HEK293T (cell line): Measurements from ENCODE around the gene SARM1.

Experiments
- CTCF ChIA-PET: fragments of 350-600 bp; formaldehyde crosslinking; extraction: SDS; loops from one replicate; lab custom pipeline; 2021; ENCODE audit warnings: antibody characterized with exemption, inconsistent platforms; lab: Yijun Ruan, JAX
- POLR2A ChIA-PET: fragments of 350-600 bp; formaldehyde crosslinking; extraction: SDS; loops from one replicate; lab custom pipeline; 2020; ENCODE audit warnings: antibody characterized with exemption, inconsistent platforms; lab: Yijun Ruan, JAX
- DNase-seq: peaks from one replicate; pipeline ENCODE4 v3.0.0; 2012; ENCODE audit warnings: mixed read lengths; ENCODE audit errors: extremely low spot score
- ARNT ChIP-seq: fragments of 450-650 bp; IDR thresholded peaks from 2 replicates; pipeline ENCODE4 v1.6.1; 2017; ENCODE audit warnings: mild to moderate bottlenecking
- BHLHE40 ChIP-seq: fragments of 450-650 bp; IDR thresholded peaks from 2 replicates; pipeline ENCODE4 v1.6.1; 2016; ENCODE audit warnings: mild to moderate bottlenecking, moderate library complexity, borderline replicate concordance
- CTBP1 ChIP-seq: fragments of 450-650 bp; IDR thresholded peaks from 2 replicates; pipeline ENCODE4 v1.6.1; 2016; ENCODE audit warnings: borderline replicate concordance
- ELF4 ChIP-seq: fragments of 450-650 bp; IDR thresholded peaks from 2 replicates; pipeline ENCODE4 v1.6.1; 2017; ENCODE audit warnings: antibody characterized with exemption
- FOXA1 ChIP-seq: fragments of 450-650 bp; IDR thresholded peaks from 2 replicates; pipeline ENCODE4 v1.6.1; 2016; ENCODE audit warnings: mild to moderate bottlenecking
- FOXK2 ChIP-seq: fragments of 450-650 bp; IDR thresholded peaks from 2 replicates; pipeline ENCODE4 v1.6.1; 2016; ENCODE audit warnings: mild to moderate bottlenecking
- FOXM1 ChIP-seq: fragments of 450-650 bp; IDR thresholded peaks from 2 replicates; pipeline ENCODE4 v1.6.1; 2017; ENCODE audit warnings: mild to moderate bottlenecking, borderline replicate concordance
- HDGF ChIP-seq: fragments of 450-650 bp; IDR thresholded peaks from 2 replicates; pipeline ENCODE4 v1.6.1; 2017; ENCODE audit warnings: antibody characterized with exemption, borderline replicate concordance
- L3MBTL2 ChIP-seq: fragments of 450-650 bp; conservative IDR thresholded peaks from 2 replicates; pipeline ENCODE4 v1.6.1; 2016; ENCODE audit warnings: mild to moderate bottlenecking
- LEF1 ChIP-seq: fragments of 450-650 bp; IDR thresholded peaks from 2 replicates; pipeline ENCODE4 v1.6.1; 2017; ENCODE audit warnings: mild to moderate bottlenecking, borderline replicate concordance
- NFRKB ChIP-seq: fragments of 450-650 bp; IDR thresholded peaks from 2 replicates; pipeline ENCODE4 v1.6.1; 2016; ENCODE audit warnings: mild to moderate bottlenecking, moderate library complexity
- PKNOX1 ChIP-seq: fragments of 450-650 bp; IDR thresholded peaks from 2 replicates; pipeline ENCODE4 v1.6.1; 2016
- SP1 ChIP-seq: fragments of 450-650 bp; IDR thresholded peaks from 2 replicates; pipeline ENCODE4 v1.6.1; 2017
- SUZ12 ChIP-seq: fragments of 450-650 bp; IDR thresholded peaks from 2 replicates; pipeline ENCODE4 v1.6.1; 2016; ENCODE audit warnings: mild to moderate bottlenecking
- TARDBP ChIP-seq: fragments of 450-650 bp; IDR thresholded peaks from 2 replicates; pipeline ENCODE4 v1.6.1; 2016
- ZNF384 ChIP-seq: fragments of 450-650 bp; IDR thresholded peaks from 2 replicates; pipeline ENCODE4 v1.6.1; 2016

Gene SARM1

DNA sequence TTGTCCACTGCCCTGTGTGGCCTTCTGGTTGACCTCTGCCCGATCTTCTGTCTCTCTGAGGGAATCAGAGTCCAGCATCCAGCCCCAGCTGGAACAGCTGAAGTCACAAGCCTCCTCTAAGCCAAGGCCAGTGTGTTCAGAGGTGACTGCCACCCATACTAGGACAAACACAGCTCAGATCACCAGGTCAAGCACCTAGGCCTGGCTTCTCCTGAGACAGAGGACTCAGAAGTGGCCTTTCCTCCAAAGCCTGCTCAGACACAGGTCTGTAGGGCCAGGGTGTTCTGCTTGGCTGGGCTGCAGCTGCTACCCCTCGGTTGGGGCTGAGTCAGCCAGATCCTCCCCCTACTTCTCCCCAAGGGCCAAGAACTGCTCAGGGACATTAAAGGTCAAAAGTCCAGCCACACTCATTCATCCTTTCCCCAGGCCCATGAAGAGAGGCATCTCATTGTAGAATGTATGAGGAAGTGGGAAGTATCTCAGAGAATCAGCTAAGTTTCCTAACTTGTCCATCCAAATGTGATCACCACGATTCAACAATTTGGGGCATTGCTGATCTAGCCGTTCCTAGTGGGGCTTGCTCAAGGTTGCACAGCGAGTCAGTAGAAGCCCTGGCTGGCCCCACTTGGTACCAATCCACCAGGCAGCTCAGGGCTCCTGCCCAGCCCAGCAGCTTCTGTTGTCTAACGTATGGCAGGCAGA, 26.9 kb downstream of the SARM1 start:
- ChIA-PET POLR2A (interaction anchor here (0.6 to 2.4 kb wide), 4 partner anchors 11 to 103 kb away, joined by 3 to 7 read pairs (median 4); no protein-coding TSS in a partner anchor), CTCF (interaction anchor here (1.1 kb wide), 2 partner anchors 9 to 18 kb away, joined by 3 to 5 read pairs; no protein-coding TSS in a partner anchor)
- DNase-seq, result no peak
- TF ChIP-seq SP1 (no peak), SUZ12 (no peak), ELF4 (no peak), ZNF384 (no peak), NFRKB (no peak), LEF1 (no peak), L3MBTL2 (no peak), PKNOX1 (no peak), ARNT (no peak), BHLHE40 (no peak), FOXK2 (no peak), HDGF (no peak), FOXM1 (no peak), CTBP1 (no peak), TARDBP (no peak), FOXA1 (no peak)

- ChIA-PET POLR2A (interaction anchor here (0.7 to 2.4 kb wide), 2 partner anchors 16 to 191 kb away, joined by 3 to 7 read pairs; no protein-coding TSS in a partner anchor), CTCF (interaction anchor here (1.3 kb wide), 1 partner anchor 17 kb away, joined by 6 read pairs; no protein-coding TSS in a partner anchor)
- DNase-seq, result no peak
- TF ChIP-seq L3MBTL2 (no peak), SUZ12 (no peak), ZNF384 (no peak), ELF4 (no peak), TARDBP (no peak), CTBP1 (no peak), SP1 (no peak), ARNT (no peak), PKNOX1 (no peak), NFRKB (no peak), FOXM1 (no peak), HDGF (no peak), BHLHE40 (no peak), LEF1 (no peak), FOXA1 (no peak), FOXK2 (no peak)
Measured at GRCh38 chr17:28399808-28400207, 28.3 kb downstream of the SARM1 start.

DNA sequence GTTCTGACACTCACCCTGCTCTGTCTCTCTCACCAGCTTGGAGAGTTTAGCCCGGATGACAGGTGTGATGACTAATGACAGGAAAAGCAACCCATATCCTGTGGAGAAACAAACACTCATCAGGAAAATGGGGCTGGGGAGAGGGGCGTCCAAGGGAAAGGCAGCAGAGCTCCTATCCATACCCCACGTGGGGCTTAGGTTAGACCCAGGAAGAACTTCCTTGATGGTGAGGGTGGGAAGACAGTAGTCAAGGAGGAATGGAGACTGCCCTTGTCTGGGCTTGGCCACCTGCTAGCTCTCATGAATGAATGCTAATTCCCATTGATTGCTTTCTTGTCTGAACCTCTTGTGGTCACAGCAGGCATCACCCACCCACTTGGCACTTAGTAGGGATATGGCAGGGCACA, 30.7 kb downstream of the SARM1 start:
- no peak for DNase-seq
- CTCF ChIA-PET, result no interaction called here

GRCh38 chr17:28402844-28403243, 31.4 kb downstream of the SARM1 start:
- no peak for TF ChIP-seq FOXA1
- no peak for TF ChIP-seq LEF1
- TF ChIP-seq L3MBTL2, result no peak
- TF ChIP-seq SP1, result no peak
- no peak for TF ChIP-seq PKNOX1
- no peak for TF ChIP-seq NFRKB
- TF ChIP-seq FOXK2, result no peak
- no peak for TF ChIP-seq CTBP1
- no peak for TF ChIP-seq ARNT
- no peak for TF ChIP-seq ELF4
- no peak for TF ChIP-seq SUZ12
- no peak for TF ChIP-seq FOXM1
- TF ChIP-seq ZNF384, result no peak
- TF ChIP-seq BHLHE40, result no peak
- TF ChIP-seq TARDBP, result no peak
- no peak for TF ChIP-seq HDGF
- POLR2A ChIA-PET, result no interaction called here
- CTCF ChIA-PET, result no interaction called here
- no peak for DNase-seq

More for the DNA sequence above, 30.7 kb downstream of the SARM1 start:
- TF ChIP-seq PKNOX1 (no peak), LEF1 (no peak), ARNT (no peak), TARDBP (no peak), NFRKB (no peak), FOXK2 (no peak), SUZ12 (no peak), L3MBTL2 (no peak), FOXA1 (no peak), SP1 (no peak), BHLHE40 (no peak), ZNF384 (no peak), FOXM1 (no peak), ELF4 (no peak), CTBP1 (no peak), HDGF (no peak)
- POLR2A ChIA-PET, result interaction anchor here (1.2 kb wide), 1 partner anchor 11 kb away, joined by 4 read pairs; no protein-coding TSS in a partner anchor

- DNase-seq, result no peak
- POLR2A ChIA-PET, result interaction anchor here (1.0 kb wide), 1 partner anchor 13 kb away, joined by 4 read pairs; no protein-coding TSS in a partner anchor
- CTCF ChIA-PET, result interaction anchor here (5.1 kb wide), 1 partner anchor 13 kb away, joined by 45 read pairs; no protein-coding TSS in a partner anchor
Measured at GRCh38 chr17:28404007-28404406, 32.5 kb downstream of the SARM1 start.

More at GRCh38 chr17:28404007-28404406, 32.5 kb downstream of the SARM1 start:
- no peak for TF ChIP-seq FOXM1
- no peak for TF ChIP-seq TARDBP
- TF ChIP-seq SP1, result no peak
- TF ChIP-seq FOXA1, result no peak
- TF ChIP-seq BHLHE40, result no peak
- no peak for TF ChIP-seq ELF4
- no peak for TF ChIP-seq ARNT
- no peak for TF ChIP-seq L3MBTL2
- TF ChIP-seq NFRKB, result no peak
- TF ChIP-seq HDGF, result no peak
- no peak for TF ChIP-seq ZNF384
- TF ChIP-seq CTBP1, result no peak
- TF ChIP-seq FOXK2, result no peak
- TF ChIP-seq LEF1, result no peak
- no peak for TF ChIP-seq SUZ12
- TF ChIP-seq PKNOX1, result no peak
